ENCODE data around the gene ABL1.
"Not testable (repeated sequence)": the region's sequence is repeated elsewhere in the genome, so short reads cannot be mapped to it uniquely, and the experiment has no call there.

The ABL1 gene

DNA sequence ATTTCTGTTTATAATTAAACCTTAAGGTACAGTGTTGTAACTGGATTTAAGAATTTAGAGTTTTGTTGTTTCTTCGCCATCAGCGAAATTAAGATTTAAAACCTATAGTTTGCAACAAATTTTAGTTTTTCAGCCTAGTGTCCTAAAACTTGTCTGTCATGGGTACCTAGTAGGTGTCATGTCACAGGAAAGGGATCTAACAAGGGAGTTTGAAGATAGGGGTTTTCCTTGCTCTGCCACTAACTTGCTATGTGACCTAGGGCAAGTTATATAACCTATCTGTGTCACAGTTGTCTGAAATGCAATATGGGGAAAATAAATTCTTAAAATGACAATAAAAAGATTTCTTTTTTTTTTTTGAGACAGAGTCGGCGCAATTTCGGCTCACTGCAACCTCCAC lies 9.2 kb upstream of the ABL1 start:
- DNase-seq: no peak

DNA sequence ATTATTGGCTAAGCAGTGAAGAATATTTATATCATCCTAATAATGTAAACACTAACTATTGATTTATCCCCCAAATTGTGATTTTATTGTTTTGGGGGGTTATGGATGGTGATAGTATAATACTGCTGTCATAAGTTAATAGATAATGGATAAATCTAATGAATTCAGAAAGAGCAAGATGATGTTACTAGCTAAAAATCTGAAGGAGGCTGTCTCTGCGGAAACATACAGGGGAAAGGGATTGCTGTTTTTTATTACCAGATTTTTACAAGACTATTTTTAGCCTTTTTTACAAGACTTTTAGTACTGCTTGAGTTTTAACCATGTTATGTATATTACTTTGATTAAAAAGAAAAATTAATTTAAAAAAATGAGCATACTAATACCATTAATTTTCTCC lies 5.3 kb upstream of the ABL1 start:
- DNase-seq: no peak

GRCh38 chr9:130830231-130830760 lies 4.8 kb upstream of the ABL1 start:
- DNase-seq: no peak

DNA sequence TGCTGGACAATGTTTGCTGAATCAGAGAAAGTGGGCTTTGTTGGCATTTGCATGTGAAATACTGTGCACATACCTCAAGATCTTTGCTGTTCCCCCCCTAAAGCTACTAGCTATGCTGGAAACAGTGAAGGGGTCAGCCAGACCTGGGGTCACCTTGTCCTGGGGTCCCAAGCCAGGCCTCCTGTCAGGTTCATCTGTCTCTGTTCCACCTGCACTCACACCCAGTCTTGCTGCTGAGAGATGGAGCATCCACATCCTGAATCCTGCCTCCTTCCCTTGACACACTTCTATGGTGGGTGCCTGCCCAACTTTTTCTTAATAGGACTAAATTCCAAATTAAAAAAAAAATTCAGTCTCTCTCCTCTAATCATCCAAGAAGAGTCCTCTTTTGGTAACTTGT lies 4.0 kb upstream of the ABL1 start:
- DNase-seq: no peak

- DNase-seq: no peak
These were observed 1.7 kb upstream of the ABL1 start for GRCh38 chr9:130833031-130833990.

- DNase-seq: no peak
These were observed 616 bp downstream of the ABL1 start for GRCh38 chr9:130835441-130836298.

GRCh38 chr9:130837002-130837511 lies 2.0 kb downstream of the ABL1 start:
- no peak for DNase-seq

DNA sequence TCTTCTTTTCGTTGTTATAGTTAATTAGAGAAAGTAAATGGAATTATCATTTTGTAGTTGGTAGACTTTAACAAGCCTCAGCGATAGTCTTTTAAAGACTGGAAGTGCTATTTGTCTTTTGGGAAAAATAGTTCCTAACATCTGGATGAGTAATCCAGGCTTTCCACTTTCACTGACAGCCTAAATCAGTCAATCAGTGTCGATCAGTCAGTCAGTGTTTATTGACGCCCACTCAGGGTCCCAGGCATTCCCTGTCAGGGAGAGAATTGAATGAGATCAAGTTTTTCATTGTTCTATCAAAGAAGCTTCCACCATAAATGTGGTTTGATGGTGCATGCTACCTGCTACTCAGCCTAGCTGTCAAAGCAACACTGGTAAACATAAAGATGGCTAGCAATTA lies 2.6 kb downstream of the ABL1 start:
- DNase-seq: no peak

DNA sequence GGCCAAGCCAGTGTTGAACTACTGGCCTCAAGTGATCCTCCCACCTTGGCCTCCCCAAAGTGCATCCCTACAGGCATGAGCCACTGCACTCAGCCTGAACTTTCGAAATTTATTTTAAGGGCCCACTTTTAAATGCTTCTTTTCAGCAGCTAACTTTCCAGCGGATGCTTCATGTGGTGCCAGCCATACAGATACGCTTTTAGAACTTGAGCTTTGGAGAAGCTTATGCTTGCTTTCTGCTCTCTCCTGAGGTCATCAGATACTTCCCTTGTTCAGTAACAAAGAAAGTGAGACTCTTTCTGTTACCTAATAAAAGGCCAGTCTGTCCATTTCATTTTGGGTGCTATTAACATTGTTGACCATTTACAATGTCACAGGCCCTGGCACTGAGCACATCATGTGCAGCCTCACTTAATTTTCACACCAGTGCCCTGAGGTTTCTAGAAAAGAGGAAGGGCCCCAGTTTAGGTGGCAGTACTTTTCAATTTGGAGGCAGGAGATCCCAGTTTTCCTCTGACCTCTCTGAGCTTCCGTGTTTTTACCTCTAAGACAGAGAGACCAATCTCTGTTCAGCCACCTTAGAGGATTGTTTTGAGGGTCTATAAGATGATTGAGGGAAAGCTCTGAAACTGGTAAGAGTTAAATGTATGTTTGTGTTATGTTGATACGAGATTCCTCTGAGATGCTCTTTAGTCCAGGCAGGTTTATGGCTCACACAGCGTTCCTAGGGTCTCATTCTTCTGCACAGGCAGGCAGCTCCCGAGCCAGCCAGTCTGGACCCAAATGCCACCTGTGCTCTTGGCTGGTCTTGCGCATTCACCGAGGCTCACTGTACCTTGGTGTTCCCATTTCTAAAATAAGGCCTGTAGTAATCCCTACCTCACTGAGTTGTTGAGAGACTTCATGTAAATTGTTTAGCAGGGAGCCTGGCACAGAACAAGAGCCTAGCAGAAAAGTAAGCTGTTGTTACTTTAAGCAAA lies 4.4 kb downstream of the ABL1 start:
- DNase-seq: no peak

GRCh38 chr9:130842545-130842944 lies 7.5 kb downstream of the ABL1 start:
- DNase-seq: no peak

- DNase-seq: no peak
These were observed 8.2 kb downstream of the ABL1 start for GRCh38 chr9:130843049-130843908.

DNA sequence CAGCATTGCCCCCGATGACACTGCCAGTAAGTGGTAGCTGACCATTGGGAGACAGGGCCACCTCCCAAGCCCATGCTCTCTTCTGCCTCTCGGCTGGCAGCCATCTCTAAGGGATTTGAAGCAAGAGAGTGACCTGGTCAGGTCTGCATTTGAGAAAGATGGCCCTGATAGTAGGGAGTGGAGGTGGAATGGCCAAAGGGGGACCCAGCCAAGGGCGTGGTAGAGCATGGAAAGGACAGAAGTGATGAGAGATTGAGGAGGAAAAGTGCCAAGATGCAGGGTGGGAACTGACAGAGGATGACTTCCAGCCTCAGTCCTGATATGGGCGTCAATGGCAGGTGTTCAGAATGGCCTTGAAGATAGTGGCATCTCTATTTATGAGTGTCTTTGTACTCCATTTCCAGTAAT lies 9.0 kb downstream of the ABL1 start:
- DNase-seq: no peak

GRCh38 chr9:130845254-130845653 lies 10.2 kb downstream of the ABL1 start:
- no peak for DNase-seq

DNA sequence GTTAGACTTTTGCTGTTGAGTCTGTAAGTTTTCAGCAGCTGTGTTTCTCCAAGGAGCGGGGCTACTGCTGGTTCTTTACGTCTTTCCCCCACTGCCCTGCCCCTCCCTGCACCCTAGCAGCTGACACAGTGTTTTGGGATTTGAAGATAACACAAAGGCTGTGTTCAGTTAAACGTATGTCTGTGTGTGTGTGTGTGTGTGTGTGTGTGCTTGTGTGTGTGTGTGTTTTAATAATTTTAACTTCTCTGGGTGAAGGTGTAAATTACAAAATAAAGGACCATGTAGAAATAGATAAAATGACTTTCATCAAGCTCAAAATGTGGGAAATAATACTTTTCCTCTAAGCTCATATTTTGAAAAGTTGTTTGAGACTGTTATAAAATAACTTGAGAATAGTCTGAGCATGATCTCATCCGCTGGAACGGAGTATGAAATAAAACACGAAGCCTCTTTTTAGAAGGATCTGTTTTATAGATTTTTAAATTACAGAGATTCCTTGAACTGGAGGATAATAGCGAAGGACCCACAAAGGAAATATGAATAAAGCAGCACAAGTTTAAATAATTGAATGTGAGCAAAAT lies 10.9 kb downstream of the ABL1 start:
- DNase-seq: no peak

DNA sequence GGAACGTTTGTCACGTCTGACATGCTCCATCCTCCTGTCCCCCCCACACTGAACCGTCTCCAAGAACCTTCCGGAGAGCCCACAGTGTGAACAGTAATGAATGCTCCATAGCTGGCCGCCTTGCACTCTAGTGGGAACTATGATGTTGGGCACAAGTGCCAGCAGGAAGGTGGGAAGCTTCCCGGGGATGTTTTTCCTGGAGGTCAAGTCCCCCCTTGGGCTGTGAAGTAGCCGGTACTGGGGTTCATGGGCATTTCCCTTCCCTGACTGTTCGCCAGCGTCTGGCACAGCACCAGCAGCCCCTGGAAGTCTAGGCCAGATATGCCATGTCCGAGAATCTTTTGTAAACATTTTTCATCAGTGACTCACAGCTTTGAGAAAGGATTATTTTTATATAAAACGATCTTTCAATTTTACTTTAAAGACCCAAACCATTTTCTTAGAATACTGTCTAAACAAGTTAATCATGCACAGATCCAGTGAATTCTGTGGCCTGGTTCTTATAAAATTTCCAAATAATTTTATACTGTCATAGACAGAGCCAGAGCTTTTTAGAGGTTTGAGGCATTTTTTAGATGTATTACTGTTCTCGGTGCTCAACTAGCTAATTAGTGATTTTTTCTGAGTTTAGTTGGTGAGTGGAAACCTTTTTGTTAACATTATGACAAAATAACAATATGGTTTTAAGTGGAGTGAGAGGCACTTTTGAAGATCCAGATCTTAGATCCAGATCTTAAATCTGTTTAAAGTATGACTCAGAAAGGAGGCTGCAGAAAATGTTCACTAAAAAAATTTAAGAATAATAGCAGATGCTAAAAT lies 11.6 kb downstream of the ABL1 start:
- no peak for DNase-seq

- no peak for DNase-seq
These were observed 12.5 kb downstream of the ABL1 start for GRCh38 chr9:130847306-130848217.

GRCh38 chr9:130848514-130848913 lies 13.5 kb downstream of the ABL1 start:
- DNase-seq: not testable (repeated sequence)

GRCh38 chr9:130849356-130849755 lies 14.3 kb downstream of the ABL1 start:
- DNase-seq: no peak

DNA sequence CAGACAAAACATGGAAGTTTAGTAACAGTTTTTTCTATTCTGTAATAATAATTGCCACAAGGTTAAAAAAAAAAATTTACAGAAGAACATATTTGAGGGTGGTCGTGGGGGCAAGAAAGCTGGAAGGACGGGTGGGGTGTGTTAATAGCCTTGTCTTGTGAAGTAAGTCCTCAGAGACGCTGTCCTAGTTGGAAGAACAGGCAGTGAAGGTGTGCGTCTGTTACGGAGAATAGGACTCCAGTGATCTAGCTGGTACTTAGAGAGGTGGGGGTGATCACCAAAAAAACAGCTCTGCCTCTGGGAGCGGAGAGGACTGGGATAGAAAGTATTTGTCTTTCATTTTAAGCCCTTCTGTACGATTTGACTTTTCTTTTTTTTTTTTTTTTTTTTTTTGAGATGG lies 17.7 kb downstream of the ABL1 start:
- DNase-seq: no peak
